GM23338 (cell line): ENCODE results near the gene FNDC3A. TPM values are rescaled to one million over a fixed set of nuclear protein-coding genes. Genes with fewer than 3 reads are reported as not detected.
"Not testable (repeated sequence)": the region's sequence is repeated elsewhere in the genome, so short reads cannot be mapped to it uniquely, and the experiment has no call there.

ENCODE experiments used
- ATAC-seq: fragments of 200-7000 bp; cut with Tn5 transposase; 3 replicates; pipeline ENCODE4 v1.9.1; 2020
- DNase-seq: peaks from one replicate; pipeline ENCODE4 v3.0.0-alpha.2; 2015; ENCODE audit warnings: low spot score
- H2AFZ ChIP-seq: fragments of 200-600 bp; sonication (generic); 2 replicates; pipeline ENCODE4 v1.8.0; 2016; ENCODE audit warnings: antibody characterized with exemption, mild to moderate bottlenecking, moderate library complexity
- H3F3A ChIP-seq: fragments of 200-600 bp; sonication (generic); replicated peaks from 2 replicates; pipeline ENCODE4 v1.8.0; 2017; ENCODE audit warnings: antibody characterized with exemption, mixed run types, low read depth
- H3K27ac ChIP-seq: fragments of 200-600 bp; sonication (generic); 2 replicates; pipeline ENCODE4 v1.6.1; 2016; ENCODE audit warnings: low read depth
- H3K27me3 ChIP-seq: fragments of 200-600 bp; sonication (generic); 2 replicates; pipeline ENCODE4 v1.8.0; 2016; ENCODE audit warnings: mild to moderate bottlenecking, mixed run types, moderate library complexity; ENCODE audit not compliant: insufficient read depth
- H3K36me3 ChIP-seq: fragments of 200-600 bp; sonication (generic); 2 replicates; pipeline ENCODE4 v1.8.0; 2016; ENCODE audit warnings: mild to moderate bottlenecking; ENCODE audit not compliant: insufficient read depth
- H3K4me1 ChIP-seq: fragments of 200-600 bp; sonication (generic); 2 replicates; pipeline ENCODE4 v1.8.0; 2016; ENCODE audit warnings: mild to moderate bottlenecking, moderate library complexity; ENCODE audit not compliant: insufficient read depth
- H3K4me2 ChIP-seq: fragments of 200-600 bp; sonication (generic); 2 replicates; pipeline ENCODE4 v1.7.1; 2017; ENCODE audit warnings: mixed run types
- H3K4me3 ChIP-seq: fragments of 200-600 bp; sonication (generic); 2 replicates; pipeline ENCODE4 v1.6.1; 2016; ENCODE audit warnings: mixed run types
- H3K79me2 ChIP-seq: fragments of 200-600 bp; sonication (generic); replicated peaks from 2 replicates; pipeline ENCODE4 v1.8.0; 2017; ENCODE audit warnings: mild to moderate bottlenecking; ENCODE audit not compliant: insufficient read depth
- H3K9me2 ChIP-seq: fragments of 200-600 bp; sonication (generic); 2 replicates; pipeline ENCODE4 v1.8.0; 2017; ENCODE audit not compliant: insufficient read depth
- H4K20me1 ChIP-seq: fragments of 200-600 bp; sonication (generic); replicated peaks from 2 replicates; pipeline ENCODE4 v1.8.0; 2017; ENCODE audit warnings: mild to moderate bottlenecking; ENCODE audit not compliant: insufficient read depth
- H3K27ac Mint-ChIP-seq: 2 replicates; pipeline ENCODE4 v1.8.0; 2020; ENCODE audit warnings: inconsistent platforms, mild to moderate bottlenecking, moderate library complexity, mixed read lengths
- H3K27me3 Mint-ChIP-seq: 3 replicates; pipeline ENCODE4 v1.8.0; 2022; ENCODE audit warnings: low read depth, mild to moderate bottlenecking, moderate library complexity, mixed read lengths, inconsistent platforms; ENCODE audit not compliant: insufficient read depth, poor library complexity
- H3K36me3 Mint-ChIP-seq: 3 replicates; pipeline ENCODE4 v1.8.0; 2021; ENCODE audit warnings: low read depth, mild to moderate bottlenecking, inconsistent platforms, moderate library complexity, mixed read lengths
- H3K4me1 Mint-ChIP-seq: 3 replicates; pipeline ENCODE4 v1.8.0; 2020; ENCODE audit warnings: mild to moderate bottlenecking, inconsistent platforms, mixed read lengths
- H3K4me3 Mint-ChIP-seq: 3 replicates; pipeline ENCODE4 v1.8.0; 2021; ENCODE audit warnings: moderate library complexity, mild to moderate bottlenecking, inconsistent platforms, mixed read lengths
- H3K9me3 Mint-ChIP-seq: 3 replicates; pipeline ENCODE4 v1.8.0; 2020; ENCODE audit warnings: moderate library complexity, mild to moderate bottlenecking, inconsistent platforms, mixed read lengths
- NANOG ChIP-seq: IDR thresholded peaks from 2 replicates; pipeline ENCODE4 v1.6.1; 2016; ENCODE audit warnings: antibody characterized with exemption, borderline replicate concordance
- ZNF331 ChIP-seq: fragments of 250-450 bp; sonication (Bioruptor Pico); IDR thresholded peaks from 2 replicates; pipeline ENCODE4 v1.5.0; 2020; ENCODE audit warnings: low read depth, mild to moderate bottlenecking, moderate library complexity
- polyA plus RNA-seq: library from polyadenylated mRNA; unstranded; fragments of >200 nt; fragmentation: Nextera tagmentation; extraction: Ambion mirVana; gene quantifications from 2 replicates; pipeline ENCODE4 v1.2.1, GENCODE V29; 2016
- total RNA-seq: library from RNA; depleted of rRNA; stranded (reverse); fragments of >200 nt; shearing (Covaris generic); gene quantifications from 2 replicates; pipeline ENCODE4 v1.2.3, GENCODE V29; 2014
- TF ChIP-seq, protein P1 (sequence below), 2 experiments: fragments of 200-600 bp in 1 of 2; sonication (generic) in 1 of 2; conservative IDR thresholded peaks; 2 replicates each; pipeline versions ENCODE4 v1.5.1 to v1.6.1; 2016 to 2017; ENCODE audit warnings: antibody characterized with exemption in 2 of 2, low read depth in 2 of 2, mild to moderate bottlenecking in 2 of 2, moderate library complexity in 1 of 2

Gene FNDC3A
- total and polyA plus RNA-seq, 2 experiments from 2014 or later = 10.3 to 31.1 TPM

- Mint-ChIP-seq H3K36me3 (peaks cover 5% of the 10 kb centered on the region; the same call in 1 of the 3 replicates), H3K4me3 (no peak overlapping the region), H3K27me3 (no peaks in the 10 kb centered on the region), H3K9me3 (no peaks in the 10 kb centered on the region), H3K27ac (no peak overlapping the region), H3K4me1 (peaks cover 5% of the 10 kb centered on the region; the same call in 2 of the 3 replicates)
- ATAC-seq = no peak
- TF ChIP-seq ZNF331 (CRISPR knock-in tag) = no peak
- TF ChIP-seq, protein P1, sequence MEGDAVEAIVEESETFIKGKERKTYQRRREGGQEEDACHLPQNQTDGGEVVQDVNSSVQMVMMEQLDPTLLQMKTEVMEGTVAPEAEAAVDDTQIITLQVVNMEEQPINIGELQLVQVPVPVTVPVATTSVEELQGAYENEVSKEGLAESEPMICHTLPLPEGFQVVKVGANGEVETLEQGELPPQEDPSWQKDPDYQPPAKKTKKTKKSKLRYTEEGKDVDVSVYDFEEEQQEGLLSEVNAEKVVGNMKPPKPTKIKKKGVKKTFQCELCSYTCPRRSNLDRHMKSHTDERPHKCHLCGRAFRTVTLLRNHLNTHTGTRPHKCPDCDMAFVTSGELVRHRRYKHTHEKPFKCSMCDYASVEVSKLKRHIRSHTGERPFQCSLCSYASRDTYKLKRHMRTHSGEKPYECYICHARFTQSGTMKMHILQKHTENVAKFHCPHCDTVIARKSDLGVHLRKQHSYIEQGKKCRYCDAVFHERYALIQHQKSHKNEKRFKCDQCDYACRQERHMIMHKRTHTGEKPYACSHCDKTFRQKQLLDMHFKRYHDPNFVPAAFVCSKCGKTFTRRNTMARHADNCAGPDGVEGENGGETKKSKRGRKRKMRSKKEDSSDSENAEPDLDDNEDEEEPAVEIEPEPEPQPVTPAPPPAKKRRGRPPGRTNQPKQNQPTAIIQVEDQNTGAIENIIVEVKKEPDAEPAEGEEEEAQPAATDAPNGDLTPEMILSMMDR (conservative IDR thresholded peaks at IDR 0.05; ENCODE audit: low read depth in 2 of 2) = no peak
- TF ChIP-seq NANOG = no peak
- H3K9me2 ChIP-seq = no peaks in the 10 kb centered on the region
- H3K4me3 ChIP-seq = no peak overlapping the region
- H3K27ac ChIP-seq = no peak overlapping the region
- no peak overlapping the region for H3K4me2 ChIP-seq
- no peaks in the 10 kb centered on the region for H3K79me2 ChIP-seq
- H2AFZ ChIP-seq = no peak overlapping the region
- H3F3A ChIP-seq = no peaks in the 10 kb centered on the region
- no peaks in the 10 kb centered on the region for H3K36me3 ChIP-seq
- no peaks in the 10 kb centered on the region for H3K4me1 ChIP-seq
- H4K20me1 ChIP-seq = no peaks in the 10 kb centered on the region
- DNase-seq = no peak
- H3K27me3 ChIP-seq = no peaks in the 10 kb centered on the region
Observed at GRCh38 chr13:49066856-49067255, 91.1 kb downstream of the FNDC3A start.

DNA sequence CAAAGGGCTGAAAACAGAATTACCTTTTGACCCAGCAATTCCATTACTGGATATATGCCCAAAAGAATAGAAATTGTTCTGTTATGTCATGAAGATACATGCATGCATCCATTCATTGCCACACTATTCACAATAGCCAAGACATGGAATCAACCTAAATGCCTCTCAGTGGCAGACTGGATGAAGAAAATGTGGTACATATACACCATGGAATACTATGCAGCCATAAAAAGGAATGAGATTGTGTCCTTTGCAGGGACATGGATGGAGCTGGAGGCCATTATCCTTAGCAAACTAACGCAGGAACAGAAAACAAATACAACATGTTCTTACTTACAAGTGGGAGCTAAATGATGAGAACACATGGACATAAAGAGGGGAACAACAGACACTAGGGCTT lies 92.8 kb downstream of the FNDC3A start:
- ATAC-seq, DNase-seq, H3K4me3 Mint-ChIP-seq, H3K36me3 Mint-ChIP-seq, H3K4me2 ChIP-seq, H3K4me1 Mint-ChIP-seq, H3K9me2 ChIP-seq, H3K79me2 ChIP-seq, H4K20me1 ChIP-seq, H2AFZ ChIP-seq, H3K27ac Mint-ChIP-seq, H3K27me3 Mint-ChIP-seq, H3K27ac ChIP-seq, H3K27me3 ChIP-seq, H3K4me1 ChIP-seq, H3K4me3 ChIP-seq, H3K36me3 ChIP-seq, H3F3A ChIP-seq, H3K9me3 Mint-ChIP-seq: not testable (repeated sequence)

GRCh38 chr13:49070021-49070420 lies 94.3 kb downstream of the FNDC3A start:
- H3K4me1 ChIP-seq, H4K20me1 ChIP-seq, H3K4me2 ChIP-seq, H3K4me3 ChIP-seq, ATAC-seq, H3K9me2 ChIP-seq, H3F3A ChIP-seq, H3K9me3 Mint-ChIP-seq, H3K27ac ChIP-seq, H3K4me3 Mint-ChIP-seq, H3K27me3 Mint-ChIP-seq, H3K27ac Mint-ChIP-seq, H3K4me1 Mint-ChIP-seq, H3K36me3 ChIP-seq, H2AFZ ChIP-seq, H3K36me3 Mint-ChIP-seq, DNase-seq, H3K27me3 ChIP-seq, H3K79me2 ChIP-seq: not testable (repeated sequence)
